ENCODE results near the gene ABCG8. TPM values are rescaled to one million over a fixed set of nuclear protein-coding genes. Genes with fewer than 3 reads are reported as not detected.

Gene ABCG8
- total RNA-seq, 1 experiment from 2014 or later: not detected

- no peak overlapping the region for H3K4me3 ChIP-seq (ENCODE audit: low read depth, low read length)
- no peaks in the 10 kb centered on the region for H3K36me3 Mint-ChIP-seq (ENCODE audit: insufficient read depth, unreplicated experiment)
- no peaks in the 10 kb centered on the region for H3K27me3 Mint-ChIP-seq (ENCODE audit: insufficient read depth, unreplicated experiment)
- H3K4me1 Mint-ChIP-seq (ENCODE audit: low read depth, unreplicated experiment): no peaks in the 10 kb centered on the region
- H3K9me3 ChIP-seq: no peaks in the 10 kb centered on the region
- DNase-seq: no peak
- intact Hi-C loops (cut with micrococcal nuclease; ENCODE audit: unreplicated experiment): no loop called here
- TF ChIP-seq CTCF (IDR thresholded peaks at IDR 0.05; ENCODE audit: insufficient read depth in 1 of 2, low read depth in 1 of 2, low read length in 1 of 2, severe bottlenecking in 1 of 2, unreplicated experiment in 1 of 2): no peak
- no peak overlapping the region for H3K27ac Mint-ChIP-seq (ENCODE audit: unreplicated experiment)
- CTCF ChIA-PET: no interaction called here
- no peaks in the 10 kb centered on the region for H3K4me1 ChIP-seq
- no peaks in the 10 kb centered on the region for H3K27me3 ChIP-seq (replicated peaks; ENCODE audit: control insufficient read depth, insufficient read depth, low read length)
- no TSS peak for BruUV-seq (replicated peaks)
- POLR2A ChIA-PET: no interaction called here
- H3K36me3 ChIP-seq (ENCODE audit: control insufficient read depth, insufficient read depth, low read length): no peaks in the 10 kb centered on the region
- H3K4me3 Mint-ChIP-seq (ENCODE audit: unreplicated experiment): no peak overlapping the region
- no peaks in the 10 kb centered on the region for H3K9me3 Mint-ChIP-seq (ENCODE audit: unreplicated experiment)
Observed at GRCh38 chr2:43837831-43838559, 776 bp upstream of the ABCG8 start.

- Mint-ChIP-seq H3K36me3 (ENCODE audit: insufficient read depth, unreplicated experiment) (no peaks in the 10 kb centered on the region), H3K9me3 (ENCODE audit: unreplicated experiment) (no peaks in the 10 kb centered on the region), H3K4me1 (ENCODE audit: low read depth, unreplicated experiment) (no peaks in the 10 kb centered on the region), H3K4me3 (ENCODE audit: unreplicated experiment) (no peak overlapping the region), H3K27me3 (ENCODE audit: insufficient read depth, unreplicated experiment) (no peaks in the 10 kb centered on the region), H3K27ac (ENCODE audit: unreplicated experiment) (no peak overlapping the region)
- intact Hi-C loops (cut with micrococcal nuclease; ENCODE audit: unreplicated experiment): no loop called here
- no peak for DNase-seq
- Histone ChIP-seq H3K4me1 (no peaks in the 10 kb centered on the region), H3K4me3 (ENCODE audit: low read depth, low read length) (no peak overlapping the region), H3K36me3 (ENCODE audit: control insufficient read depth, insufficient read depth, low read length) (no peaks in the 10 kb centered on the region), H3K9me3 (no peaks in the 10 kb centered on the region), H3K27me3 (replicated peaks; ENCODE audit: control insufficient read depth, insufficient read depth, low read length) (no peaks in the 10 kb centered on the region)
- TF ChIP-seq CTCF (IDR thresholded peaks at IDR 0.05; ENCODE audit: insufficient read depth in 1 of 2, low read depth in 1 of 2, low read length in 1 of 2, severe bottlenecking in 1 of 2, unreplicated experiment in 1 of 2): no peak
- no TSS peak for BruUV-seq (replicated peaks)
- ChIA-PET CTCF (no interaction called here), POLR2A (no interaction called here)
Observed at GRCh38 chr2:43839776-43840564, 1.2 kb downstream of the ABCG8 start.

GRCh38 chr2:43840965-43841364, 2.2 kb downstream of the ABCG8 start:
- no peaks in the 10 kb centered on the region for H3K36me3 ChIP-seq (ENCODE audit: control insufficient read depth, insufficient read depth, low read length)
- H3K36me3 Mint-ChIP-seq (ENCODE audit: insufficient read depth, unreplicated experiment): no peaks in the 10 kb centered on the region
- CTCF ChIA-PET: no interaction called here

More at GRCh38 chr2:43840965-43841364, 2.2 kb downstream of the ABCG8 start:
- Histone ChIP-seq H3K4me3 (ENCODE audit: low read depth, low read length) (no peak overlapping the region), H3K27me3 (replicated peaks; ENCODE audit: control insufficient read depth, insufficient read depth, low read length) (no peaks in the 10 kb centered on the region), H3K4me1 (no peaks in the 10 kb centered on the region), H3K9me3 (no peaks in the 10 kb centered on the region)
- POLR2A ChIA-PET: no interaction called here
- Mint-ChIP-seq H3K27me3 (ENCODE audit: insufficient read depth, unreplicated experiment) (no peaks in the 10 kb centered on the region), H3K9me3 (ENCODE audit: unreplicated experiment) (no peaks in the 10 kb centered on the region), H3K4me1 (ENCODE audit: low read depth, unreplicated experiment) (no peaks in the 10 kb centered on the region), H3K4me3 (ENCODE audit: unreplicated experiment) (no peak overlapping the region), H3K27ac (ENCODE audit: unreplicated experiment) (no peak overlapping the region)
- no peak for TF ChIP-seq CTCF (IDR thresholded peaks at IDR 0.05; ENCODE audit: insufficient read depth in 1 of 2, low read depth in 1 of 2, low read length in 1 of 2, severe bottlenecking in 1 of 2, unreplicated experiment in 1 of 2)
- no TSS peak for BruUV-seq (replicated peaks)
- no peak for DNase-seq
- intact Hi-C loops (cut with micrococcal nuclease; ENCODE audit: unreplicated experiment): no loop called here
